SK-N-SH (cell line): ENCODE measurements around the gene SH2B3. TPM values are rescaled to one million over a fixed set of nuclear protein-coding genes. Genes with fewer than 3 reads are reported as not detected.
"Not testable (repeated sequence)": the region's sequence is repeated elsewhere in the genome, so short reads cannot be mapped to it uniquely, and the experiment has no call there.

Experiments used
- CTCF ChIA-PET: fragments of 300-600, 350-600 bp; formaldehyde crosslinking; extraction: SDS; loops from one replicate; lab custom pipeline; 2021; lab: Yijun Ruan, JAX
- POLR2A ChIA-PET: fragments of 350-600 bp; sonication (Branson Sonifier 250); formaldehyde crosslinking; extraction: SDS; loops from one replicate; lab custom pipeline; 2020; ENCODE audit warnings: antibody characterized with exemption, inconsistent platforms; lab: Yijun Ruan, JAX
- DNase-seq: peaks from one replicate; pipeline ENCODE4 v3.0.0; 2012
- H2AFZ ChIP-seq: fragments of 200-600 bp; sonication (generic); 2 replicates; pipeline ENCODE4 v1.8.1; 2016; ENCODE audit warnings: antibody characterized with exemption, mild to moderate bottlenecking, low read depth
- H3F3A ChIP-seq: fragments of 200-600 bp; sonication (generic); replicated peaks from 2 replicates; pipeline ENCODE3; 2016; ENCODE audit warnings: antibody characterized with exemption, mild to moderate bottlenecking; ENCODE audit not compliant: insufficient read depth
- H3K27ac ChIP-seq, 2 experiments: fragments of 200-500 bp in 1 of 2; fragments of 200-600 bp in 1 of 2; sonication (Bioruptor generic) in 1 of 2; sonication (generic), shearing (Covaris generic) in 1 of 2; 2 replicates each; pipeline versions ENCODE4 v1.5.1 to v1.6.1; 2014 to 2016; ENCODE audit warnings: low read depth in 2 of 2, inconsistent platforms in 1 of 2, low read length in 1 of 2, mild to moderate bottlenecking in 1 of 2, mixed read lengths in 1 of 2
- H3K27me3 ChIP-seq: fragments of 200-600 bp; sonication (generic), shearing (Covaris generic); 2 replicates; pipeline ENCODE4 v1.6.1; 2016; ENCODE audit warnings: mixed run types; ENCODE audit not compliant: insufficient read depth
- H3K36me3 ChIP-seq, 2 experiments: fragments of 200-500 bp in 1 of 2; fragments of 200-600 bp in 1 of 2; sonication (Bioruptor generic) in 1 of 2; sonication (generic) in 1 of 2; replicated peaks in 1 of 2; 2 replicates each; pipeline versions ENCODE3 to v1.5.1; 2014 to 2016; ENCODE audit warnings: low read length in 1 of 2, mild to moderate bottlenecking in 1 of 2; ENCODE audit not compliant: insufficient read depth in 2 of 2, control insufficient read depth in 1 of 2
- H3K4me1 ChIP-seq, 2 experiments: fragments of 200-500 bp in 1 of 2; fragments of 200-600 bp in 1 of 2; sonication (Bioruptor generic) in 1 of 2; sonication (generic), shearing (Covaris generic) in 1 of 2; 2 replicates each; pipeline versions ENCODE4 v1.5.1 to v1.6.1; 2014 to 2016; ENCODE audit warnings: low read depth in 1 of 2, low read length in 1 of 2, mixed run types in 1 of 2; ENCODE audit not compliant: insufficient read depth in 2 of 2, control insufficient read depth in 1 of 2
- H3K4me2 ChIP-seq: fragments of 200-600 bp; sonication (generic), shearing (Covaris generic); 2 replicates; pipeline ENCODE4 v1.6.1; 2017; ENCODE audit warnings: mixed run types
- H3K4me3 ChIP-seq, 2 experiments: fragments of 200-500 bp in 1 of 2; fragments of 200-600 bp in 1 of 2; sonication (Bioruptor generic) in 1 of 2; sonication (generic), shearing (Covaris generic) in 1 of 2; 2 replicates each; pipeline versions ENCODE4 v1.5.1 to v1.8.1; 2014 to 2016; ENCODE audit warnings: low read depth in 2 of 2, inconsistent platforms in 1 of 2, low read length in 1 of 2, mild to moderate bottlenecking in 1 of 2, mixed read lengths in 1 of 2, moderate library complexity in 1 of 2
- H3K79me2 ChIP-seq: fragments of 200-600 bp; sonication (generic); 2 replicates; pipeline ENCODE4 v1.8.1; 2017; ENCODE audit warnings: mild to moderate bottlenecking; ENCODE audit not compliant: insufficient read depth
- H3K9ac ChIP-seq: fragments of 200-600 bp; sonication (generic); 2 replicates; pipeline ENCODE4 v1.6.1; 2017; ENCODE audit warnings: mixed run types
- H3K9me2 ChIP-seq: fragments of 200-600 bp; sonication (generic); 2 replicates; pipeline ENCODE4 v1.6.1; 2017; ENCODE audit warnings: mixed run types
- H3K9me3 ChIP-seq: fragments of 200-600 bp; sonication (generic); 2 replicates; pipeline ENCODE4 v1.6.1; 2017; ENCODE audit warnings: mixed run types, mild to moderate bottlenecking, moderate library complexity
- H4K20me1 ChIP-seq: fragments of 200-600 bp; sonication (generic); 2 replicates; pipeline ENCODE4 v1.6.1; 2017; ENCODE audit warnings: mild to moderate bottlenecking, mixed run types; ENCODE audit not compliant: insufficient read depth
- CHD2 ChIP-seq: fragments of 150-350 bp; IDR thresholded peaks from 2 replicates; pipeline ENCODE4 v1.6.1; 2018; ENCODE audit warnings: low read length; ENCODE audit not compliant: partially characterized antibody
- CTCF ChIP-seq: fragments of 200-600 bp; sonication (generic); IDR thresholded peaks from 2 replicates; pipeline ENCODE4 v1.6.1; 2017; ENCODE audit warnings: antibody characterized with exemption, mild to moderate bottlenecking, moderate library complexity
- EP300 ChIP-seq, 2 experiments: IDR thresholded peaks; 2 replicates each; pipeline versions ENCODE4 v1.4.0 to v1.6.1; 2012; ENCODE audit warnings: borderline replicate concordance in 1 of 2, low read depth in 1 of 2, low read length in 1 of 2
- EZH2phosphoT487 ChIP-seq: fragments of 200-600 bp; sonication (generic); IDR thresholded peaks from 2 replicates; pipeline ENCODE4 v1.6.1; 2017; ENCODE audit warnings: low read depth, mixed run types, mild to moderate bottlenecking, antibody characterized with exemption, moderate library complexity, borderline replicate concordance
- FOSL2 ChIP-seq: IDR thresholded peaks from 2 replicates; pipeline ENCODE4 v1.4.0; 2012; ENCODE audit warnings: low read depth, mild to moderate bottlenecking, moderate library complexity, borderline replicate concordance
- GABPA ChIP-seq: IDR thresholded peaks from 2 replicates; pipeline ENCODE4 v1.4.0; 2012; ENCODE audit warnings: low read depth, mild to moderate bottlenecking
- GATA2 ChIP-seq: sonication (generic); formaldehyde crosslinking; IDR thresholded peaks from 2 replicates; pipeline ENCODE4 v1.5.0; 2020; ENCODE audit warnings: mild to moderate bottlenecking, missing genetic modification reagents
- MAX ChIP-seq: IDR thresholded peaks from 2 replicates; pipeline ENCODE4 v1.4.0; 2012; ENCODE audit warnings: low read depth
- MEF2A ChIP-seq: IDR thresholded peaks from 2 replicates; pipeline ENCODE4 v1.4.0; 2012; ENCODE audit warnings: low read depth, borderline replicate concordance
- MXI1 ChIP-seq: IDR thresholded peaks from 2 replicates; pipeline ENCODE4 v1.6.1; 2012; ENCODE audit warnings: mild to moderate bottlenecking, low read depth, low read length, improper control_type of control experiment
- NFIC ChIP-seq: IDR thresholded peaks from 2 replicates; pipeline ENCODE4 v1.4.0; 2012; ENCODE audit warnings: borderline replicate concordance
- RCOR1 ChIP-seq: fragments of 150-350 bp; IDR thresholded peaks from 2 replicates; pipeline ENCODE4 v1.6.1; 2017; ENCODE audit warnings: antibody characterized with exemption, low read length
- RXRA ChIP-seq: IDR thresholded peaks from 2 replicates; pipeline ENCODE4 v1.4.0; 2012; ENCODE audit warnings: low read depth, mild to moderate bottlenecking, borderline replicate concordance
- SIN3A ChIP-seq: IDR thresholded peaks from 2 replicates; pipeline ENCODE4 v1.6.1; 2012; ENCODE audit warnings: low read depth, mild to moderate bottlenecking, low read length, moderate library complexity, borderline replicate concordance
- TCF12 ChIP-seq: IDR thresholded peaks from 2 replicates; pipeline ENCODE4 v1.4.0; 2012
- WGBS: methylation state at CpG from one replicate; pipeline ENCODE4 v1.1.6; 2017; ENCODE audit warnings: low lambda C conversion rate; 5-methylcytosine and 5-hydroxymethylcytosine counted together
- polyA plus RNA-seq, 3 experiments: library from polyadenylated mRNA; depleted of rRNA; stranded (reverse); fragments of >200 nt; gene quantifications; 2 replicates each; pipeline ENCODE4 v1.2.3, GENCODE V29; 2012
- TF ChIP-seq, protein P1 (sequence below): IDR thresholded peaks from 2 replicates; pipeline ENCODE4 v1.6.1; 2012; ENCODE audit warnings: mild to moderate bottlenecking, low read depth, low read length, moderate library complexity
- TF ChIP-seq, protein P2 (sequence below): IDR thresholded peaks from 2 replicates; pipeline ENCODE4; 2012

Gene SH2B3
- polyA plus RNA-seq, 1 of the 3 experiments (the other 2 are of a cell fraction), result 15.6 TPM

DNA sequence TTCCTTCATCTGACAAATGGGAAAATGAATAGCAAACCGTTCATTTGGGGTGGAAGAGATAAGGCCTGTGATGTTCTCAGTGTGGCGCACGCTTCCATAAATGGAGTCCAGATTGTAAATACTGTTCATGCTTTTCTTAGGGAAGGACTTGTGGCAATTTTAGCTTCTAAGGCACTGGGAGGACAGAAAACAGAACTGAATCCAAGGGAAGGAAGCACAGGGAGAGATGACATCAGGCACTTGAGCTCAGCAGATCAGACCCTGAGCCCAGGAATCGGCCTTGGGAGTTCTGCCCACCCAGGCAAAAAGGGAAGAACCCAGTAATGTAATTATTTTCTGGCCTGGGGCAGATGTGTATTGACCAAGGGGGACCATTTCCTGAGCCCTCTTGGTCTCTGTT is 7.2 kb upstream of the SH2B3 start:
- H3F3A ChIP-seq, result peaks cover 16% of the 10 kb centered on the region
- ChIA-PET CTCF (interaction anchor here (0.7 to 19.6 kb wide), 3 partner anchors 12 to 462 kb away, joined by 3 to 618 read pairs (median 98); no protein-coding TSS in a partner anchor), POLR2A (no interaction called here)
- H3K9ac ChIP-seq, result no peak overlapping the region
- no peaks in the 10 kb centered on the region for H3K9me3 ChIP-seq
- H3K36me3 ChIP-seq, result no peaks in the 10 kb centered on the region
- no peaks in the 10 kb centered on the region for H3K27me3 ChIP-seq
- peaks cover 0 to 9% of the 10 kb centered on the region in 2 experiments; a peak in 2 of 4 replicates for H3K4me1 ChIP-seq
- H3K27ac ChIP-seq, result no peak overlapping the region
- 92% methylated on average over 4 of the region's 4 CpGs for WGBS
- no peak for TF ChIP-seq SIN3A
- no peak for TF ChIP-seq GATA2
- no peak for TF ChIP-seq CHD2
- TF ChIP-seq MAX, result no peak
- TF ChIP-seq, protein P1, sequence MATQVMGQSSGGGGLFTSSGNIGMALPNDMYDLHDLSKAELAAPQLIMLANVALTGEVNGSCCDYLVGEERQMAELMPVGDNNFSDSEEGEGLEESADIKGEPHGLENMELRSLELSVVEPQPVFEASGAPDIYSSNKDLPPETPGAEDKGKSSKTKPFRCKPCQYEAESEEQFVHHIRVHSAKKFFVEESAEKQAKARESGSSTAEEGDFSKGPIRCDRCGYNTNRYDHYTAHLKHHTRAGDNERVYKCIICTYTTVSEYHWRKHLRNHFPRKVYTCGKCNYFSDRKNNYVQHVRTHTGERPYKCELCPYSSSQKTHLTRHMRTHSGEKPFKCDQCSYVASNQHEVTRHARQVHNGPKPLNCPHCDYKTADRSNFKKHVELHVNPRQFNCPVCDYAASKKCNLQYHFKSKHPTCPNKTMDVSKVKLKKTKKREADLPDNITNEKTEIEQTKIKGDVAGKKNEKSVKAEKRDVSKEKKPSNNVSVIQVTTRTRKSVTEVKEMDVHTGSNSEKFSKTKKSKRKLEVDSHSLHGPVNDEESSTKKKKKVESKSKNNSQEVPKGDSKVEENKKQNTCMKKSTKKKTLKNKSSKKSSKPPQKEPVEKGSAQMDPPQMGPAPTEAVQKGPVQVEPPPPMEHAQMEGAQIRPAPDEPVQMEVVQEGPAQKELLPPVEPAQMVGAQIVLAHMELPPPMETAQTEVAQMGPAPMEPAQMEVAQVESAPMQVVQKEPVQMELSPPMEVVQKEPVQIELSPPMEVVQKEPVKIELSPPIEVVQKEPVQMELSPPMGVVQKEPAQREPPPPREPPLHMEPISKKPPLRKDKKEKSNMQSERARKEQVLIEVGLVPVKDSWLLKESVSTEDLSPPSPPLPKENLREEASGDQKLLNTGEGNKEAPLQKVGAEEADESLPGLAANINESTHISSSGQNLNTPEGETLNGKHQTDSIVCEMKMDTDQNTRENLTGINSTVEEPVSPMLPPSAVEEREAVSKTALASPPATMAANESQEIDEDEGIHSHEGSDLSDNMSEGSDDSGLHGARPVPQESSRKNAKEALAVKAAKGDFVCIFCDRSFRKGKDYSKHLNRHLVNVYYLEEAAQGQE, result no peak
- no peak for TF ChIP-seq RCOR1
- no peak for TF ChIP-seq GABPA
- no peak for TF ChIP-seq EP300 (IDR thresholded peaks at IDR 0.05; ENCODE audit: borderline replicate concordance in 1 of 2, low read depth in 1 of 2, low read length in 1 of 2)
- no peak for TF ChIP-seq MXI1
- TF ChIP-seq, protein P2, sequence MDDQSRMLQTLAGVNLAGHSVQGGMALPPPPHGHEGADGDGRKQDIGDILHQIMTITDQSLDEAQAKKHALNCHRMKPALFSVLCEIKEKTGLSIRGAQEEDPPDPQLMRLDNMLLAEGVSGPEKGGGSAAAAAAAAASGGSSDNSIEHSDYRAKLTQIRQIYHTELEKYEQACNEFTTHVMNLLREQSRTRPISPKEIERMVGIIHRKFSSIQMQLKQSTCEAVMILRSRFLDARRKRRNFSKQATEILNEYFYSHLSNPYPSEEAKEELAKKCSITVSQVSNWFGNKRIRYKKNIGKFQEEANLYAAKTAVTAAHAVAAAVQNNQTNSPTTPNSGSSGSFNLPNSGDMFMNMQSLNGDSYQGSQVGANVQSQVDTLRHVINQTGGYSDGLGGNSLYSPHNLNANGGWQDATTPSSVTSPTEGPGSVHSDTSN, result no peak
- TF ChIP-seq RXRA, result no peak
- TF ChIP-seq TCF12, result no peak
- no peak for TF ChIP-seq MEF2A
- no peak for TF ChIP-seq EZH2phosphoT487
- no peak for TF ChIP-seq NFIC
- TF ChIP-seq CTCF, result no peak
- no peak for TF ChIP-seq FOSL2
- no peak overlapping the region for H3K4me2 ChIP-seq
- H3K9me2 ChIP-seq, result no peaks in the 10 kb centered on the region
- H2AFZ ChIP-seq, result no peak overlapping the region
- DNase-seq, result no peak
- H3K4me3 ChIP-seq, result no peak overlapping the region
- H4K20me1 ChIP-seq, result no peaks in the 10 kb centered on the region
- H3K79me2 ChIP-seq, result no peaks in the 10 kb centered on the region

- H3K9ac ChIP-seq, H3K79me2 ChIP-seq, H3K36me3 ChIP-seq, H3K4me2 ChIP-seq, POLR2A ChIA-PET, H3K9me3 ChIP-seq, H3K4me1 ChIP-seq, H2AFZ ChIP-seq, H3K9me2 ChIP-seq, H3K4me3 ChIP-seq, H4K20me1 ChIP-seq, DNase-seq, H3K27me3 ChIP-seq, H3K27ac ChIP-seq: not testable (repeated sequence)
- 92% methylated on average over 9 of the region's 9 CpGs for WGBS
- H3F3A ChIP-seq, result peaks cover 20% of the 10 kb centered on the region
- CTCF ChIA-PET, result interaction anchor here (1.0 to 19.6 kb wide), 4 partner anchors 9 to 87 kb away, joined by 3 to 618 read pairs (median 50); no protein-coding TSS in a partner anchor
Observed at GRCh38 chr12:111399741-111400404, 5.8 kb upstream of the SH2B3 start.
